ENCODE measurements around the gene ZBTB4. TPM values are rescaled to one million over a fixed set of nuclear protein-coding genes. Genes with fewer than 3 reads are reported as not detected.

The ZBTB4 gene
- total and polyA plus RNA-seq, 2 experiments from 2014 or later: 3.6 to 11.2 TPM

GRCh38 chr17:7413346-7413985, 66.0 kb downstream of the ZBTB4 start:
- Histone ChIP-seq H3K27ac (ENCODE audit: low read depth) (no peak overlapping the region), H3K4me3 (no peak overlapping the region), H3K4me1 (ENCODE audit: insufficient read depth) (0 out of 2 replicates have a peak, but pooled peaks cover 4% of the 10 kb centered on the region), H2AFZ (no peak overlapping the region), H3F3A (replicated peaks; ENCODE audit: low read depth) (no peaks in the 10 kb centered on the region), H3K79me2 (replicated peaks; ENCODE audit: insufficient read depth) (no peaks in the 10 kb centered on the region), H4K20me1 (replicated peaks; ENCODE audit: insufficient read depth) (no peaks in the 10 kb centered on the region; the same call in none of the 2 replicates), H3K9me2 (ENCODE audit: insufficient read depth) (no peaks in the 10 kb centered on the region), H3K27me3 (ENCODE audit: insufficient read depth) (no peaks in the 10 kb centered on the region), H3K4me2 (no peak overlapping the region), H3K36me3 (ENCODE audit: insufficient read depth) (no peaks in the 10 kb centered on the region; the same call in 1 of the 2 replicates)
- ATAC-seq: no peak
- Mint-ChIP-seq H3K36me3 (ENCODE audit: low read depth) (peaks cover 38% of the 10 kb centered on the region), H3K4me3 (no peak overlapping the region; the same call in 2 of the 3 replicates), H3K4me1 (peaks cover 24% of the 10 kb centered on the region), H3K9me3 (no peaks in the 10 kb centered on the region), H3K27ac (no peak overlapping the region), H3K27me3 (ENCODE audit: insufficient read depth, low read depth, poor library complexity) (peaks cover 15% of the 10 kb centered on the region)
- DNase-seq (ENCODE audit: low spot score): no peak
- no peak for TF ChIP-seq REST (IDR thresholded peaks at IDR 0.05; ENCODE audit: unreplicated experiment)
- no peak for TF ChIP-seq EZH2phosphoT487 (IDR thresholded peaks at IDR 0.05; ENCODE audit: unreplicated experiment)
- no peak for TF ChIP-seq CREB1 (CRISPR knock-in tag; IDR thresholded peaks at IDR 0.05; ENCODE audit: low read depth)

- ATAC-seq: no peak
- H3K79me2 ChIP-seq (replicated peaks; ENCODE audit: insufficient read depth): no peaks in the 10 kb centered on the region; the same call in 1 of the 2 replicates
- no peak overlapping the region for H3K27ac ChIP-seq (ENCODE audit: low read depth)
Observed at GRCh38 chr17:7411427-7411750, 68.0 kb downstream of the ZBTB4 start.

More at GRCh38 chr17:7411427-7411750, 68.0 kb downstream of the ZBTB4 start:
- Mint-ChIP-seq H3K4me1 (peaks cover 27% of the 10 kb centered on the region), H3K27me3 (ENCODE audit: insufficient read depth, low read depth, poor library complexity) (peaks cover 16% of the 10 kb centered on the region), H3K9me3 (no peaks in the 10 kb centered on the region), H3K27ac (no peak overlapping the region), H3K4me3 (no peak overlapping the region), H3K36me3 (ENCODE audit: low read depth) (peaks cover 31% of the 10 kb centered on the region)
- Histone ChIP-seq H3K9me2 (ENCODE audit: insufficient read depth) (no peaks in the 10 kb centered on the region), H4K20me1 (replicated peaks; ENCODE audit: insufficient read depth) (no peaks in the 10 kb centered on the region; the same call in none of the 2 replicates), H3K4me2 (no peak overlapping the region), H3K4me3 (no peak overlapping the region), H3F3A (replicated peaks; ENCODE audit: low read depth) (peaks cover 8% of the 10 kb centered on the region), H3K27me3 (ENCODE audit: insufficient read depth) (no peaks in the 10 kb centered on the region), H3K4me1 (ENCODE audit: insufficient read depth) (peaks cover 14% of the 10 kb centered on the region), H3K36me3 (ENCODE audit: insufficient read depth) (no peaks in the 10 kb centered on the region; the same call in 1 of the 2 replicates), H2AFZ (no peak overlapping the region)
- TF ChIP-seq EZH2 (IDR thresholded peaks at IDR 0.05; ENCODE audit: low read depth, unreplicated experiment): no peak
- no peak for TF ChIP-seq ZNF462 (CRISPR knock-in tag; IDR thresholded peaks at IDR 0.05)
- no peak for TF ChIP-seq POLR2AphosphoS5 (IDR thresholded peaks at IDR 0.05; ENCODE audit: low read depth)
- no peak for TF ChIP-seq CREB1 (CRISPR knock-in tag; IDR thresholded peaks at IDR 0.05; ENCODE audit: low read depth)
- no peak for TF ChIP-seq ETS1 (IDR thresholded peaks at IDR 0.05)
- no peak for DNase-seq (ENCODE audit: low spot score)
